HepG2 (cell line): Measurements from ENCODE around the gene C19orf44.

Experiments
- CEBPG ChIP-seq: IDR thresholded peaks from 2 replicates; pipeline ENCODE4 v1.6.1; 2016
- CHD4 ChIP-seq: fragments of 200-600 bp; sonication (generic); IDR thresholded peaks from 2 replicates; pipeline ENCODE4 v1.7.0; 2017; ENCODE audit warnings: mild to moderate bottlenecking, low read length, borderline replicate concordance
- MAZ ChIP-seq, 2 experiments: sonication (generic) in 1 of 2; formaldehyde crosslinking in 1 of 2; IDR thresholded peaks; 2 replicates each; pipeline versions ENCODE4 v1.5.0 to v1.6.1; 2012 to 2020; ENCODE audit warnings: low read depth in 2 of 2, mild to moderate bottlenecking in 2 of 2, borderline replicate concordance in 1 of 2, improper control_type of control experiment in 1 of 2, low read length in 1 of 2, missing genetic modification reagents in 1 of 2, moderate library complexity in 1 of 2
- MYC ChIP-seq: sonication (generic); formaldehyde crosslinking; IDR thresholded peaks from 2 replicates; pipeline ENCODE4 v1.9.0; 2021; ENCODE audit warnings: missing genetic modification reagents, borderline replicate concordance
- NR1H2 ChIP-seq: sonication (generic); formaldehyde crosslinking; IDR thresholded peaks from 2 replicates; pipeline ENCODE4 v1.8.1; 2022; ENCODE audit warnings: low read depth, missing genetic modification reagents, borderline replicate concordance
- RBAK ChIP-seq: sonication (generic); formaldehyde crosslinking; IDR thresholded peaks from 2 replicates; pipeline ENCODE4 v1.5.1; 2020; ENCODE audit warnings: mild to moderate bottlenecking, missing genetic modification reagents
- SMARCC2 ChIP-seq: fragments of 450-650 bp; IDR thresholded peaks from 2 replicates; pipeline ENCODE4 v1.6.1; 2017; ENCODE audit warnings: antibody characterized with exemption, mild to moderate bottlenecking
- TAF1 ChIP-seq: sonication (generic); formaldehyde crosslinking; IDR thresholded peaks from 2 replicates; pipeline ENCODE4 v1.4.0; 2020; ENCODE audit warnings: missing genetic modification reagents
- TF ChIP-seq, protein P1 (sequence below): sonication (generic); formaldehyde crosslinking; IDR thresholded peaks from 2 replicates; pipeline ENCODE4 v1.5.0; 2020; ENCODE audit warnings: mild to moderate bottlenecking, missing genetic modification reagents, moderate library complexity

DNA sequence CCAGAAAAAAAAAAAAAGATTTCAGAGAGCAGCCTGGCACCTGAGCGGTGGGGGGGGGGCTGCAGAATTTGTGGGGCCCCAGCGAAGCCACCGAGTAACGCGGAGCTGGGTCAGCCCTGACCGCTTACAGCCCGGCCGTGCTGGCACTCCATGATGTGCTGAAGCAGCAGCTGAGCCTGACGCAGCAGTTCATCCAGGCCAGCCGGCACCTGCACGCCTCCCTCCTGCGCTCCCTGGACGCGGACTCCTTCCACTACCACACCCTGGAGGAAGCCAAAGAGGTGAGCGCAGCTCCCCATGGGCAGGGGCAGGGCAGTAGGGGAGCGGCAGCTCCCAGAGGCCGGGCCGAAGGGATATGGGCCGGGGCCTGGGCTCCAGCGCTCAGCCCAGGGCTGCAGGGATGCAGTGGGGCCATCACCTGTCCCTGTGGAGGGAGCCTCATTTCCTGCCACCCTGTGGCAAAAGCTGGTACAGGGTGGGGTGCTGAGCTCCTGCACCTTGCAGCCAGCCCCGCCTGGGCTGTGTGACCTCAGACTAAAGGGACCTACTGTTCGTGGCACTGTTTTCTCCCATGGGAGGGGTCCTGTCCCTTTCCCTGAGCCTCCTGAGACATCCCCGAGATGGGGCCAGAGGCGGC lies 18.3 kb downstream of the C19orf44 start:
- no peak for TF ChIP-seq NR1H2 (CRISPR knock-in tag)
- no peak for TF ChIP-seq MYC (CRISPR knock-in tag)
- TF ChIP-seq MAZ (IDR thresholded peaks at IDR 0.05; ENCODE audit: borderline replicate concordance, low read depth, low read length): no peak
- TF ChIP-seq MAZ (CRISPR knock-in tag; IDR thresholded peaks at IDR 0.05; ENCODE audit: low read depth): no peak
- no peak for TF ChIP-seq SMARCC2
- TF ChIP-seq, protein P1, sequence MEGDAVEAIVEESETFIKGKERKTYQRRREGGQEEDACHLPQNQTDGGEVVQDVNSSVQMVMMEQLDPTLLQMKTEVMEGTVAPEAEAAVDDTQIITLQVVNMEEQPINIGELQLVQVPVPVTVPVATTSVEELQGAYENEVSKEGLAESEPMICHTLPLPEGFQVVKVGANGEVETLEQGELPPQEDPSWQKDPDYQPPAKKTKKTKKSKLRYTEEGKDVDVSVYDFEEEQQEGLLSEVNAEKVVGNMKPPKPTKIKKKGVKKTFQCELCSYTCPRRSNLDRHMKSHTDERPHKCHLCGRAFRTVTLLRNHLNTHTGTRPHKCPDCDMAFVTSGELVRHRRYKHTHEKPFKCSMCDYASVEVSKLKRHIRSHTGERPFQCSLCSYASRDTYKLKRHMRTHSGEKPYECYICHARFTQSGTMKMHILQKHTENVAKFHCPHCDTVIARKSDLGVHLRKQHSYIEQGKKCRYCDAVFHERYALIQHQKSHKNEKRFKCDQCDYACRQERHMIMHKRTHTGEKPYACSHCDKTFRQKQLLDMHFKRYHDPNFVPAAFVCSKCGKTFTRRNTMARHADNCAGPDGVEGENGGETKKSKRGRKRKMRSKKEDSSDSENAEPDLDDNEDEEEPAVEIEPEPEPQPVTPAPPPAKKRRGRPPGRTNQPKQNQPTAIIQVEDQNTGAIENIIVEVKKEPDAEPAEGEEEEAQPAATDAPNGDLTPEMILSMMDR (CRISPR knock-in tag): peak; percentile 8; the same call in 1 of the 2 replicates
- no peak for TF ChIP-seq CEBPG
- no peak for TF ChIP-seq CHD4
- no peak for TF ChIP-seq RBAK (CRISPR knock-in tag)
- TF ChIP-seq TAF1 (CRISPR knock-in tag): no peak
